ENCODE results near the gene CCDC171.

- no peak for TF ChIP-seq YY1 (IDR thresholded peaks at IDR 0.05; ENCODE audit: low read depth)
- no peak for TF ChIP-seq RAD21 (IDR thresholded peaks at IDR 0.05; ENCODE audit: low read depth)
- no peak for TF ChIP-seq REST (IDR thresholded peaks at IDR 0.05; ENCODE audit: low read depth)
- TF ChIP-seq TEAD4 (IDR thresholded peaks at IDR 0.05): no peak
- no peak for TF ChIP-seq ZBTB7A (IDR thresholded peaks at IDR 0.05; ENCODE audit: low read depth)
- TF ChIP-seq MAX (IDR thresholded peaks at IDR 0.05): no peak
- TF ChIP-seq EP300 (IDR thresholded peaks at IDR 0.05; ENCODE audit: borderline replicate concordance): no peak
- no peak for TF ChIP-seq CEBPB (IDR thresholded peaks at IDR 0.05)
- TF ChIP-seq USF1 (IDR thresholded peaks at IDR 0.05): no peak
- TF ChIP-seq TAF1 (IDR thresholded peaks at IDR 0.05; ENCODE audit: low read depth): no peak
These were observed 17.9 kb downstream of the CCDC171 start for GRCh38 chr9:15570769-15571168.
